ENCODE data around the gene MRPL19.
"Not testable (repeated sequence)": the region's sequence is repeated elsewhere in the genome, so short reads cannot be mapped to it uniquely, and the experiment has no call there.

The MRPL19 gene

GRCh38 chr2:75616933-75617332, 29.6 kb upstream of the MRPL19 start:
- no peak for DNase-seq

DNA sequence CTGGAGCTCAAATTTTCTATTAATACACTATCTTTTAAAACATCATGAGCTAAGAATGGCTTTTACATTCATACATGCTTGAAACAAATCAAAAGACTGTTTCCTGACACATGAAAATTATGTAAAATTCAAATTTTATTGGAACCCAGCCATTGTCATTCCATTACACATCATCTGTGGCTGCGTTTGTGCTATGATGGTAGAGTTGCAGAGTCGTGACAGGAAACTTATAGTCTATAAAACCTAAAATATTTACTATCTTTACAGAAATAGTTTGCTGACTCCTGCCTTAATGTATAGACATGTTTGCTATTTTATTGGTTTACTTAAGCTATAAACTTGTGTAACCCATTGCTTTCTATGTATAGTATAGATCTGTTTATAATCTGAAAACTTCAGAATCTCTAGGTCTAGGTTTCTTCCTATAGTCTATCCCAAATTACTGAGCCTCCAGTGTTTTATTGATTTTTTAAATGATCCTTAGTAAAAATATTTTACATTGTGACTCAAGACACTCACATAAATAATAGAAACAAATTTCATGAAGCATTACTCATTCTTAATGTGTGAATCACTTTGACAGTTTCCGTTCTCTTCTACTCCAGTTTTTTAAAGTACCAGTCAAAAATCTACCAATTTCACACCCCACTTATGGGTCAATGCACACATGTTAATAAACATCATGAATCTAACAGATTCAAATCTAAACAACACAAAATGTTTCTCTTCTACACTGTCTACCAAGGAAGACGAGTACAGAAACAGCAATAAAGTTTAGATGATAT, 26.4 kb upstream of the MRPL19 start:
- no peak for DNase-seq

DNA sequence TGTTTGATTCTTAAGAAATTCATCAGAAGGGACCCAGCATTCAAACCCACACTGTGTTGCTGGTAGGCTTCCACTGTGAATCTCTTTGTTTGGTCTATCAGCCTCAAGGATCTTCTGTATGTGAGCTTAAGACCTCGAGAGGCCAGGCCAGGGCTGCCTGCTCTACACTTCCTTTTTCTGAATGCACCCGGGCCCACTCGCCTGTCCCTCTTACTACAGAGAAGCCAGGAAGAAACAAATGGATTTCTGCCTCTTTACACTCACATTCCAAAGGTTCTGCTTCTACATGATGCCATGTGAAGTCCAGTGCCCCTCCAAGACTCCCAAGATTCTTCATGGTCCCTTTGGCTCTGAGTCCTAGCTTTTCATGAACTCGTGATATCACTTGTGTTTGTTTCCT, 25.4 kb upstream of the MRPL19 start:
- no peak for DNase-seq

GRCh38 chr2:75622500-75622899, 24.1 kb upstream of the MRPL19 start:
- DNase-seq, result no peak

DNA sequence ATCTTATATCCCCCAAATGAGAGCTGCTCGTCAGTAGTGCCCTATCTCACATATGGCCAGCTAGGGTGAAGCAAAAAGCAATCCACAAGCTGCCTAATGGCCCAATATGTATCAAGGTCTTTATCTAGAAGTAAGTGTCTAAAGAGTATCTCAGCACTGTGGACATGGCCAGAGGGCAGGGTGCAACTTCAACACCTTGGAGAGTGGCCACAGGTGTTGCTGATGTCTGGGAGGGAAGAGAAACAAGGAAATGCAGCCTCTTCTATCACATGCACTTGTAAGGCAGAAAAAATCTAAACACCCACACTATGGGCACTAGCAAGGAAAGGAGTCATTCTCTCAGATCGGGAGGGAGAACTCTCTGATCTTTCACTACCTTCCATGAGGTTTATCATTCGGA, 23.7 kb upstream of the MRPL19 start:
- no peak for DNase-seq

- peak; percentile 72 for DNase-seq
Measured at GRCh38 chr2:75627902-75628504, 18.6 kb upstream of the MRPL19 start.

DNA sequence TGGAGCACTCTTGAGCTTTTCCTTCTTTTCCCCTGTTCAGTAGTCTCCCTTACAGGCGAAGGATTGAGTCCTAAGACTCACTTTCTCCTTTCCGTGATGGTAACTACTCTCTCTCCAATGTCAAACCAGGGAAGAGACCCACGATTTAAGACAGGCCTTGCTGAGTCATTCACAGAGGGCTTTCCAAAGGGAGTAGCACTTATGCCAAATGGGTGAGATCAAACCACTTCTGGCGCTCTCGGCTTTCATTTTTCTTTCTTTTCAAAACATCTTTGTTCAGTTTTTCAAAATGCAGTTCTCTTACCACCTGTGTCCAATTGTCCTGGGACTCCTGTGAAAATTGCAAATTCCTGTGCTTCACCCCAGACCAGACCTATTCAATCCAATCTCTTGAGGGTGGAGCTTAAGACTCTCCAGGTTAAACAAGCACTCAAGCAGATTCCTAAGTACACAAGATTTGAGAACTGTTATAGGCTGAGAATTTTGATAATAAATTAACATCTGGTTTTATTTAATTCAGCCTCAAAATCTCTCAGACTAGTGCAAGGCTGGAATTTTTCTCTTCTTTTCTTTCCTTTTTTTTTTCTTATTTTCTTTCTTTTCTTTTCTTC, 14.4 kb upstream of the MRPL19 start:
- no peak for DNase-seq

- DNase-seq, result no peak
Measured at GRCh38 chr2:75632813-75633212, 13.8 kb upstream of the MRPL19 start.

- no peak for DNase-seq
Measured at GRCh38 chr2:75633620-75634019, 13.0 kb upstream of the MRPL19 start.

- DNase-seq, result no peak
Measured at GRCh38 chr2:75634945-75635344, 11.6 kb upstream of the MRPL19 start.

- no peak for DNase-seq
Measured at GRCh38 chr2:75637568-75637967, 9.0 kb upstream of the MRPL19 start.

- DNase-seq, result peak; percentile 74
Measured at GRCh38 chr2:75640621-75641121, 5.9 kb upstream of the MRPL19 start.

DNA sequence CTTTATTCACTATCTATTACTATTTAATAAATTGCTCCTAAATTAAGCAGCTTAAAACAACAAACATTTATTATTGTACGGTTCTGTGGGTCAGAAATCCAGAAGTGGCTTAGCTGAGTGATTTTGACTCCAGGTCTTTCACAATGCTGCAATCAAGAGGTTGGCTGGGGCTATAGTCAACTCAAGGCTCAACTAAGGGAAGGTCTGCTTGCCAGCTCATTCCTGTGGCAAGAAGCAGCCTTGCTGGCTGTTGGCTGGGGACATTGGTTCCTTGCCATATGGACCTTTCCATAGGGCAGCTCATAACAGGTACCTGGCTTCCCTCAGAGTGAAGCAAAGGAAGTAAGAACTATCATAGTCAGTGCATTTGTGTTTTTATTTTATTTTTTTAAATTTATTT, 5.0 kb upstream of the MRPL19 start:
- no peak for DNase-seq

- DNase-seq, result no peak
Measured at GRCh38 chr2:75643980-75644379, 2.6 kb upstream of the MRPL19 start.

DNA sequence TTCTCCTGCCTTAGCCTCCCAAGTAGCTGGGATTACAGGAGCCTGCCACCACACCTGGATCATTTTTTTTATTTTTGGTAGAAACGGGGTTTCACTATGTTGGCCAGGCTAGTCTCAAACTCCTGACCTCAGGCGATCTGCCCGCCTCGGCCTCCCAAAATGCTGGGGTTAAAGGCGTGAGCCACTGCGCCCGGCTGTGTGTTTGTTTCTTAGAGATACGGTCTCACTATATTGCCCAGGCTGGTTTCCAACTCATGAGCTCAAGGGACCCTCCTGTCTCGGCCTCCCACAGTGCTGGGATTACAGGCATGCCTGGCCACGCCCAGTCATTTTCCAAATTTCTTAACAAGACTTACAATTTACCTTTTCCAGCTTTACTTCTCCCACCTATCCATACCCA, 940 bp upstream of the MRPL19 start:
- DNase-seq, result no peak

GRCh38 chr2:75646090-75646582, 447 bp upstream of the MRPL19 start:
- DNase-seq, result no peak

GRCh38 chr2:75647771-75648170, 1.2 kb downstream of the MRPL19 start:
- no peak for DNase-seq

GRCh38 chr2:75654012-75654411, 7.4 kb downstream of the MRPL19 start:
- DNase-seq, result no peak

DNA sequence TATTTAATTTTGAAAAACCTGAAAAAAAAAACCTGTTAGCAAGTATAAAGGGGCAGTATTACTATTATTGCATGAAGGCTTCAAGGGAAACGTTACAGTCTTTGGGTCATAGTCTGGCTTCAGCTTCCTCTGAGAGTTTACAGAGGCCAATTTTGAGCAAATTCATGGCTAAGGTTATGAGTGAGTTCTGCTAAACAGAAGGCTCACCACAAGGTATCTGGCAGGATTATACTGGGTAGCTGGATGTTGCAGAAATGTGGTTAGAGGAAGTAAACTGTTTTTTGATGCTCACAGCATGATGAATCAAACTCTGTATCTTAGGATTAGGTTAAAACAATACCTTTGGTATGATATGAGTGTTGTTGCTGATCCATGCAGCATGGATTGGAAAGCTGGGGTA, 9.3 kb downstream of the MRPL19 start:
- DNase-seq, result no peak

GRCh38 chr2:75656563-75656962, 10.0 kb downstream of the MRPL19 start:
- DNase-seq, result no peak

- DNase-seq, result no peak
Measured at GRCh38 chr2:75657798-75658197, 11.2 kb downstream of the MRPL19 start.

- no peak for DNase-seq
Measured at GRCh38 chr2:75666911-75667310, 20.3 kb downstream of the MRPL19 start.

DNA sequence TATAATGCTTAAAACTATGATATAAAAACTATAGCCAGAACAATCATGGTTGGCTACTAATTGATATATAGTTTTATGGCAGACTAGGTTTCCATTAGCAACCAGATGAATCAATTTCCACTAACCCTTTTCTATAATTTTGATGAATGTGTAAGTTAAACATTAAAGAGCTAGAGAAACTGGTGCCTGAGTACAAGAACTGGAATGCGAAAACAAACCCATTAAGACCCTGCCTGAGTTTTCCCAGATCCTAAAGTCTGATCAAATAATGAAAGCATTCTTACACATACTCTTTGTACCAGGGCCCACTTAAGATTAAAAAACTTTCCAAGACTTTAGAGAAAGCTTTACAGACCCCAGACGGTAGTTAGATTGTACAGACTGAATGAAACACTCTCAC, 21.3 kb downstream of the MRPL19 start:
- DNase-seq, result no peak

DNA sequence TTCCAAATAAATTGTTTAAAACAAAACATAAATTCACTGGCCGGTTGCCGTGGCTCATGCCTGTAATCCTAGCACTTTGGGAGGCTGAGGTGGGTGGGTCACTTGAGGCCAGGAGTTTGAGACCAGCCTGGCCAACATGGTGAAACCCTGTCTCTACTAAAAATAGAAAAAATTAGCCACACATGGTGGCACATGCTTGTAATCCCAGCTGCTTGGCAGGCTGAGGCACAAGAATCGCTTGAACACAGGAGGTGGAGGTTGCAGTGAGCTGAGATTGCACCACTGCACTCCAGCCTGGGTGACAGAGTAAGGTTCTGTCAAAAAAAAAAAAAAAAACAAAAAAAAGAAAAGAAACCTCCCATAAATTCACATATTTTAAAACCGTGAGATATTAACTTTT, 28.8 kb downstream of the MRPL19 start:
- DNase-seq, result not testable (repeated sequence)
